ENCODE measurements around the gene PIH1D2. TPM values are rescaled to one million over a fixed set of nuclear protein-coding genes. Genes with fewer than 3 reads are reported as not detected.

The PIH1D2 gene
- total RNA-seq, 2 donors from 2014 or later, result 1.1 to 13.7 TPM

GRCh38 chr11:112058103-112058502, 15.7 kb downstream of the PIH1D2 start:
- Histone ChIP-seq H3K27ac (no peak overlapping the region), H3K27me3 (replicated peaks; ENCODE audit: insufficient read depth) (no peaks in the 10 kb centered on the region), H3K4me1 (replicated peaks) (no peaks in the 10 kb centered on the region), H3K9me3 (no peaks in the 10 kb centered on the region), H3K36me3 (no peaks in the 10 kb centered on the region), H3K4me3 (no peak overlapping the region)
- WGBS, result 16% methylated on average over 1 of the region's 1 CpG
- intact Hi-C loops (cut with DNase I), result no loop called here
- DNase-seq (ENCODE audit: low spot score), result no peak
- TF ChIP-seq POLR2AphosphoS5 (IDR thresholded peaks at IDR 0.05), result no peak
- no peak for TF ChIP-seq CTCF (IDR thresholded peaks at IDR 0.05)

- no peak overlapping the region for H3K4me3 ChIP-seq
- no peak for TF ChIP-seq POLR2A (IDR thresholded peaks at IDR 0.05)
- TF ChIP-seq CTCF (IDR thresholded peaks at IDR 0.05), result no peak
- no peak for TF ChIP-seq POLR2AphosphoS5 (IDR thresholded peaks at IDR 0.05)
- DNase-seq (ENCODE audit: low spot score), result no peak
- intact Hi-C loops (cut with DNase I), result no loop called here
- H3K27me3 ChIP-seq (replicated peaks; ENCODE audit: insufficient read depth), result no peaks in the 10 kb centered on the region
- H3K9me3 ChIP-seq, result no peaks in the 10 kb centered on the region
- no peaks in the 10 kb centered on the region for H3K4me1 ChIP-seq (replicated peaks)
- H3K27ac ChIP-seq, result no peak overlapping the region
- WGBS, result 89% methylated on average over 4 of the region's 4 CpGs
- peaks cover 0 to 6% of the 10 kb centered on the region in 2 donors for H3K36me3 ChIP-seq
Observed at GRCh38 chr11:112057170-112057569, 16.6 kb downstream of the PIH1D2 start.

GRCh38 chr11:112051768-112052167, 22.0 kb downstream of the PIH1D2 start:
- Histone ChIP-seq H3K27me3 (replicated peaks; ENCODE audit: insufficient read depth) (no peaks in the 10 kb centered on the region), H3K9me3 (no peaks in the 10 kb centered on the region), H3K4me3 (no peak overlapping the region), H3K4me1 (replicated peaks) (no peaks in the 10 kb centered on the region), H3K27ac (no peak overlapping the region), H3K36me3 (peaks cover 0 to 8% of the 10 kb centered on the region in 2 donors)
- 95% methylated on average over 3 of the region's 3 CpGs for WGBS
- DNase-seq (ENCODE audit: low spot score), result no peak
- intact Hi-C loops (cut with DNase I), result no loop called here
- TF ChIP-seq CTCF (IDR thresholded peaks at IDR 0.05), result no peak
- TF ChIP-seq POLR2A (IDR thresholded peaks at IDR 0.05), result no peak
- no peak for TF ChIP-seq POLR2AphosphoS5 (IDR thresholded peaks at IDR 0.05)

- Histone ChIP-seq H3K36me3 (peaks cover 0 to 8% of the 10 kb centered on the region in 2 donors), H3K4me1 (replicated peaks) (no peaks in the 10 kb centered on the region)
Observed at GRCh38 chr11:112050721-112051120, 23.1 kb downstream of the PIH1D2 start.

More at GRCh38 chr11:112050721-112051120, 23.1 kb downstream of the PIH1D2 start:
- no peak overlapping the region for H3K4me3 ChIP-seq
- no peaks in the 10 kb centered on the region for H3K9me3 ChIP-seq
- WGBS, result 88% methylated on average over 3 of the region's 3 CpGs
- DNase-seq (ENCODE audit: low spot score), result no peak
- no peaks in the 10 kb centered on the region for H3K27me3 ChIP-seq (replicated peaks; ENCODE audit: insufficient read depth)
- intact Hi-C loops (cut with DNase I), result no loop called here
- TF ChIP-seq POLR2AphosphoS5 (IDR thresholded peaks at IDR 0.05) (no peak), CTCF (IDR thresholded peaks at IDR 0.05) (no peak), POLR2A (IDR thresholded peaks at IDR 0.05) (no peak)
- no peak overlapping the region for H3K27ac ChIP-seq

Measured in prostate gland (tissue), 2 donors.